ENCODE data around the gene RIT2.

DNA sequence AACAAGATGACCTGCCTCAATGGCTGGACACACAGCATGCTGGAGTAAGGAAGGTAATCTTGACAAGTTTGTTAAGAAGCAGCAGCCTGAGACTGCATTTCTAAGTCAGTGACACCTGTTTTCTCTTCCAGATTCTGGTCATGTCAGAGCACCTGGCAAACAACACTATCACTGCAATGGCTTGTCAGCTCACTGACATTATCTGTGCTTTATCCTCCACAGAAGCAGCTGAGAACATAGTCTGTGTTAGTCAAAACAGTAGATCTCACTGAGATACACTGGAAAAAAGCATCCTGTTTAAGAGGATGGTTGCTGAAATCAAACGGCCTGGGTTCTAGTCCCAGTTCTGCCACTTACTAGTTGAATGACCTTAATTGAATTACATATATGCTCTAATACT is 355.2 kb downstream of the RIT2 start:
- TF ChIP-seq TCF7L2 (IDR thresholded peaks at IDR 0.05; ENCODE audit: borderline replicate concordance, low read depth, low read length): no peak
- TF ChIP-seq WT1 (tag by site-specific recombination; IDR thresholded peaks at IDR 0.05): no peak
- TF ChIP-seq ZNF600 (tag by site-specific recombination; IDR thresholded peaks at IDR 0.05): no peak
- TF ChIP-seq, protein P1, sequence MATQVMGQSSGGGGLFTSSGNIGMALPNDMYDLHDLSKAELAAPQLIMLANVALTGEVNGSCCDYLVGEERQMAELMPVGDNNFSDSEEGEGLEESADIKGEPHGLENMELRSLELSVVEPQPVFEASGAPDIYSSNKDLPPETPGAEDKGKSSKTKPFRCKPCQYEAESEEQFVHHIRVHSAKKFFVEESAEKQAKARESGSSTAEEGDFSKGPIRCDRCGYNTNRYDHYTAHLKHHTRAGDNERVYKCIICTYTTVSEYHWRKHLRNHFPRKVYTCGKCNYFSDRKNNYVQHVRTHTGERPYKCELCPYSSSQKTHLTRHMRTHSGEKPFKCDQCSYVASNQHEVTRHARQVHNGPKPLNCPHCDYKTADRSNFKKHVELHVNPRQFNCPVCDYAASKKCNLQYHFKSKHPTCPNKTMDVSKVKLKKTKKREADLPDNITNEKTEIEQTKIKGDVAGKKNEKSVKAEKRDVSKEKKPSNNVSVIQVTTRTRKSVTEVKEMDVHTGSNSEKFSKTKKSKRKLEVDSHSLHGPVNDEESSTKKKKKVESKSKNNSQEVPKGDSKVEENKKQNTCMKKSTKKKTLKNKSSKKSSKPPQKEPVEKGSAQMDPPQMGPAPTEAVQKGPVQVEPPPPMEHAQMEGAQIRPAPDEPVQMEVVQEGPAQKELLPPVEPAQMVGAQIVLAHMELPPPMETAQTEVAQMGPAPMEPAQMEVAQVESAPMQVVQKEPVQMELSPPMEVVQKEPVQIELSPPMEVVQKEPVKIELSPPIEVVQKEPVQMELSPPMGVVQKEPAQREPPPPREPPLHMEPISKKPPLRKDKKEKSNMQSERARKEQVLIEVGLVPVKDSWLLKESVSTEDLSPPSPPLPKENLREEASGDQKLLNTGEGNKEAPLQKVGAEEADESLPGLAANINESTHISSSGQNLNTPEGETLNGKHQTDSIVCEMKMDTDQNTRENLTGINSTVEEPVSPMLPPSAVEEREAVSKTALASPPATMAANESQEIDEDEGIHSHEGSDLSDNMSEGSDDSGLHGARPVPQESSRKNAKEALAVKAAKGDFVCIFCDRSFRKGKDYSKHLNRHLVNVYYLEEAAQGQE (tag by site-specific recombination; IDR thresholded peaks at IDR 0.05): no peak
- TF ChIP-seq, protein P2, sequence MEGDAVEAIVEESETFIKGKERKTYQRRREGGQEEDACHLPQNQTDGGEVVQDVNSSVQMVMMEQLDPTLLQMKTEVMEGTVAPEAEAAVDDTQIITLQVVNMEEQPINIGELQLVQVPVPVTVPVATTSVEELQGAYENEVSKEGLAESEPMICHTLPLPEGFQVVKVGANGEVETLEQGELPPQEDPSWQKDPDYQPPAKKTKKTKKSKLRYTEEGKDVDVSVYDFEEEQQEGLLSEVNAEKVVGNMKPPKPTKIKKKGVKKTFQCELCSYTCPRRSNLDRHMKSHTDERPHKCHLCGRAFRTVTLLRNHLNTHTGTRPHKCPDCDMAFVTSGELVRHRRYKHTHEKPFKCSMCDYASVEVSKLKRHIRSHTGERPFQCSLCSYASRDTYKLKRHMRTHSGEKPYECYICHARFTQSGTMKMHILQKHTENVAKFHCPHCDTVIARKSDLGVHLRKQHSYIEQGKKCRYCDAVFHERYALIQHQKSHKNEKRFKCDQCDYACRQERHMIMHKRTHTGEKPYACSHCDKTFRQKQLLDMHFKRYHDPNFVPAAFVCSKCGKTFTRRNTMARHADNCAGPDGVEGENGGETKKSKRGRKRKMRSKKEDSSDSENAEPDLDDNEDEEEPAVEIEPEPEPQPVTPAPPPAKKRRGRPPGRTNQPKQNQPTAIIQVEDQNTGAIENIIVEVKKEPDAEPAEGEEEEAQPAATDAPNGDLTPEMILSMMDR (tag by site-specific recombination; IDR thresholded peaks at IDR 0.05): no peak
- TF ChIP-seq ZNF777 (tag by site-specific recombination; IDR thresholded peaks at IDR 0.05; ENCODE audit: borderline replicate concordance): no peak
- TF ChIP-seq, protein P3, sequence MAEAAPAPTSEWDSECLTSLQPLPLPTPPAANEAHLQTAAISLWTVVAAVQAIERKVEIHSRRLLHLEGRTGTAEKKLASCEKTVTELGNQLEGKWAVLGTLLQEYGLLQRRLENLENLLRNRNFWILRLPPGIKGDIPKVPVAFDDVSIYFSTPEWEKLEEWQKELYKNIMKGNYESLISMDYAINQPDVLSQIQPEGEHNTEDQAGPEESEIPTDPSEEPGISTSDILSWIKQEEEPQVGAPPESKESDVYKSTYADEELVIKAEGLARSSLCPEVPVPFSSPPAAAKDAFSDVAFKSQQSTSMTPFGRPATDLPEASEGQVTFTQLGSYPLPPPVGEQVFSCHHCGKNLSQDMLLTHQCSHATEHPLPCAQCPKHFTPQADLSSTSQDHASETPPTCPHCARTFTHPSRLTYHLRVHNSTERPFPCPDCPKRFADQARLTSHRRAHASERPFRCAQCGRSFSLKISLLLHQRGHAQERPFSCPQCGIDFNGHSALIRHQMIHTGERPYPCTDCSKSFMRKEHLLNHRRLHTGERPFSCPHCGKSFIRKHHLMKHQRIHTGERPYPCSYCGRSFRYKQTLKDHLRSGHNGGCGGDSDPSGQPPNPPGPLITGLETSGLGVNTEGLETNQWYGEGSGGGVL (tag by site-specific recombination; IDR thresholded peaks at IDR 0.05): no peak
